ENCODE measurements around the gene OCRL. TPM values are rescaled to one million over a fixed set of nuclear protein-coding genes. Genes with fewer than 3 reads are reported as not detected.

Gene OCRL
- total RNA-seq, 1 donor from 2014 or later, result 25.3 TPM

DNA sequence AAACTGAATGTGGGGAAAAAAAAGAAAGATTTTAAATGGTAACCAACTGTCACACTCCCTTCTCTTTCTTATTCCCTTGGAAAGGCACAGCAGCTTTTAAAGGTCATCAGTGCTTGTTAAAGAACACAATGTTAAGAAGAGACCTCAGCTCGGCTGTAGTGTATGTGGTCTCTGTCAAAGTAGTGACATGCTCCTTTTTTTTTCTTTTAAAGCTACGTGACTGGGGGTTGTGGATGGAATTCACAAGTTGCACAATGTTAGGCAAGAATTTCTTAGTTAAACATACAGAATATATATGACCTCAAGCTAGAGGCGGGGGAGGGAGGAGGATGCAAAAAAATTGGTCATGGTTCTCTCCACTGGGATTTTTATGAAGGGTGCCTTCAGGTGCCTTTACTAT, 45.6 kb downstream of the OCRL start:
- Histone ChIP-seq H3K27ac (no peak overlapping the region), H3K79me2 (ENCODE audit: low read depth) (no peaks in the 10 kb centered on the region), H4K20me1 (ENCODE audit: low read depth) (no peaks in the 10 kb centered on the region), H3K36me3 (no peaks in the 10 kb centered on the region), H2AFZ (replicated peaks) (no peak overlapping the region), H3K4me3 (no peak overlapping the region), H3F3A (ENCODE audit: low read depth) (no peaks in the 10 kb centered on the region), H3K27me3 (no peaks in the 10 kb centered on the region), H3K4me2 (no peak overlapping the region), H3K9me3 (ENCODE audit: low read depth) (no peaks in the 10 kb centered on the region), H3K9ac (no peak overlapping the region), H3K4me1 (no peaks in the 10 kb centered on the region)
- no peaks in the 10 kb centered on the region for H3K27me3 Mint-ChIP-seq (ENCODE audit: insufficient read depth, low read depth)
- H3K36me3 Mint-ChIP-seq, result peaks cover 36% of the 10 kb centered on the region
- DNase-seq (ENCODE audit: low spot score), result no peak
- TF ChIP-seq, protein P1, sequence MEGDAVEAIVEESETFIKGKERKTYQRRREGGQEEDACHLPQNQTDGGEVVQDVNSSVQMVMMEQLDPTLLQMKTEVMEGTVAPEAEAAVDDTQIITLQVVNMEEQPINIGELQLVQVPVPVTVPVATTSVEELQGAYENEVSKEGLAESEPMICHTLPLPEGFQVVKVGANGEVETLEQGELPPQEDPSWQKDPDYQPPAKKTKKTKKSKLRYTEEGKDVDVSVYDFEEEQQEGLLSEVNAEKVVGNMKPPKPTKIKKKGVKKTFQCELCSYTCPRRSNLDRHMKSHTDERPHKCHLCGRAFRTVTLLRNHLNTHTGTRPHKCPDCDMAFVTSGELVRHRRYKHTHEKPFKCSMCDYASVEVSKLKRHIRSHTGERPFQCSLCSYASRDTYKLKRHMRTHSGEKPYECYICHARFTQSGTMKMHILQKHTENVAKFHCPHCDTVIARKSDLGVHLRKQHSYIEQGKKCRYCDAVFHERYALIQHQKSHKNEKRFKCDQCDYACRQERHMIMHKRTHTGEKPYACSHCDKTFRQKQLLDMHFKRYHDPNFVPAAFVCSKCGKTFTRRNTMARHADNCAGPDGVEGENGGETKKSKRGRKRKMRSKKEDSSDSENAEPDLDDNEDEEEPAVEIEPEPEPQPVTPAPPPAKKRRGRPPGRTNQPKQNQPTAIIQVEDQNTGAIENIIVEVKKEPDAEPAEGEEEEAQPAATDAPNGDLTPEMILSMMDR (IDR thresholded peaks at IDR 0.05), result no peak
- TF ChIP-seq EZH2phosphoT487 (IDR thresholded peaks at IDR 0.05) (no peak), EZH2 (IDR thresholded peaks at IDR 0.05) (no peak)
- H3K4me3 Mint-ChIP-seq, result no peak overlapping the region
- H3K9me3 Mint-ChIP-seq, result no peaks in the 10 kb centered on the region
- no peak overlapping the region for H3K27ac Mint-ChIP-seq
- no peaks in the 10 kb centered on the region for H3K4me1 Mint-ChIP-seq

DNA sequence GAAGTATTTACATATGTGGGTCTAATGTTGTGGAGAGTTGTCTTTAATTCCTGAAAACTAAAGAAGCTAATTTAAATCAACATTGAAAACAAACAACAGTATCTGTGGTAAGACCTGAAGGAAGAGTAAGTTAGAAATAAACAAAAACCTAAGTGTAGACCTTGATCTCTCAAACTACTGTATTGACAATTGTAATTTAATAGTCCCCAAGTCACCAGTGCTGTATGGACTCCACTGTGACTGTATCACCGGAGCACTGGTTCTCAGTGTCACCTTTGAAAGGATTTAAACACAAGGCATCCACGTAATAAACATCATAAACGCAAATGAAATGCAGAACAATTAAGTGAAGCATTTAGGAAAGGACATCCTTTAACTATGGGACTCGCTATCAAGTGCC, 46.4 kb downstream of the OCRL start:
- no peaks in the 10 kb centered on the region for H3K9me3 Mint-ChIP-seq
- Histone ChIP-seq H3K36me3 (no peaks in the 10 kb centered on the region), H2AFZ (replicated peaks) (no peak overlapping the region), H3K4me1 (no peaks in the 10 kb centered on the region), H3F3A (ENCODE audit: low read depth) (no peaks in the 10 kb centered on the region), H3K27ac (no peak overlapping the region), H3K9me3 (ENCODE audit: low read depth) (no peaks in the 10 kb centered on the region), H3K27me3 (no peaks in the 10 kb centered on the region), H3K79me2 (ENCODE audit: low read depth) (no peaks in the 10 kb centered on the region), H3K4me2 (no peak overlapping the region), H3K4me3 (no peak overlapping the region), H3K9ac (no peak overlapping the region), H4K20me1 (ENCODE audit: low read depth) (no peaks in the 10 kb centered on the region)
- no peak overlapping the region for H3K4me3 Mint-ChIP-seq
- H3K36me3 Mint-ChIP-seq, result peaks cover 39% of the 10 kb centered on the region
- H3K27me3 Mint-ChIP-seq (ENCODE audit: insufficient read depth, low read depth), result no peaks in the 10 kb centered on the region
- TF ChIP-seq, protein P1 (IDR thresholded peaks at IDR 0.05), result no peak
- TF ChIP-seq EZH2 (IDR thresholded peaks at IDR 0.05), result no peak
- TF ChIP-seq EZH2phosphoT487 (IDR thresholded peaks at IDR 0.05), result no peak
- DNase-seq (ENCODE audit: low spot score), result no peak
- H3K27ac Mint-ChIP-seq, result no peak overlapping the region
- H3K4me1 Mint-ChIP-seq, result no peaks in the 10 kb centered on the region

DNA sequence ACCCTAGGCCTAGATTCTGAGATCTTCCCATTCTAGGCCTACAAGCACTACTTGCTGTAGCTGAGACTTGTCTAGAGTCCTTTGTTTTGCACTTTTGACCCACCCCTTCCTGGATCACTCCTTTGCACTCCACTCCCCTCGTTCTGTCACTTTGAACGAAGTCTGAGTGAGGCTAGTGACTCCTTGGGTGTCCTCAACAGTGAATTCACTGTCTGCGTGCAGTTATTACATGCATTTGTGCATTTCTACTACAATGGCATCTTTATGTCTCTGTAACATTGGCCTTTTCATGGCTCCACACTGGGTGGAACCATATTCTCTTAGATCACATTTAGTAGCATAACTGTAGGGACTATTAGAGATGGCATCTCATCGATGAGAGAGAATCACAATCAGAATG, 50.5 kb downstream of the OCRL start:
- no peak overlapping the region for H3K4me3 Mint-ChIP-seq

More for the DNA sequence above, 50.5 kb downstream of the OCRL start:
- Histone ChIP-seq H3K27ac (no peak overlapping the region), H3K4me3 (no peak overlapping the region), H3K36me3 (no peaks in the 10 kb centered on the region), H3K4me1 (no peaks in the 10 kb centered on the region), H2AFZ (replicated peaks) (no peak overlapping the region), H4K20me1 (ENCODE audit: low read depth) (no peaks in the 10 kb centered on the region), H3K27me3 (no peaks in the 10 kb centered on the region), H3K9me3 (ENCODE audit: low read depth) (no peaks in the 10 kb centered on the region), H3F3A (ENCODE audit: low read depth) (no peaks in the 10 kb centered on the region), H3K9ac (no peak overlapping the region), H3K4me2 (no peak overlapping the region), H3K79me2 (ENCODE audit: low read depth) (no peaks in the 10 kb centered on the region)
- H3K27ac Mint-ChIP-seq, result no peak overlapping the region
- DNase-seq (ENCODE audit: low spot score), result no peak
- no peaks in the 10 kb centered on the region for H3K27me3 Mint-ChIP-seq (ENCODE audit: insufficient read depth, low read depth)
- peaks cover 43% of the 10 kb centered on the region for H3K36me3 Mint-ChIP-seq
- peaks cover 7% of the 10 kb centered on the region for H3K4me1 Mint-ChIP-seq
- H3K9me3 Mint-ChIP-seq, result no peaks in the 10 kb centered on the region
- TF ChIP-seq, protein P1 (IDR thresholded peaks at IDR 0.05), result no peak
- TF ChIP-seq EZH2phosphoT487 (IDR thresholded peaks at IDR 0.05), result no peak
- TF ChIP-seq EZH2 (IDR thresholded peaks at IDR 0.05), result no peak
